Fibroblast of skin of left quadriceps (primary cell): ENCODE results near the gene GBP4.
"Not testable (repeated sequence)": the region's sequence is repeated elsewhere in the genome, so short reads cannot be mapped to it uniquely, and the experiment has no call there.

ENCODE experiments used
- DNase-seq, 2 experiments: peaks; one replicate each; pipeline ENCODE4 v3.0.0-alpha.2; 2013; ENCODE audit warnings: low read depth in 2 of 2

Gene GBP4, protein sequence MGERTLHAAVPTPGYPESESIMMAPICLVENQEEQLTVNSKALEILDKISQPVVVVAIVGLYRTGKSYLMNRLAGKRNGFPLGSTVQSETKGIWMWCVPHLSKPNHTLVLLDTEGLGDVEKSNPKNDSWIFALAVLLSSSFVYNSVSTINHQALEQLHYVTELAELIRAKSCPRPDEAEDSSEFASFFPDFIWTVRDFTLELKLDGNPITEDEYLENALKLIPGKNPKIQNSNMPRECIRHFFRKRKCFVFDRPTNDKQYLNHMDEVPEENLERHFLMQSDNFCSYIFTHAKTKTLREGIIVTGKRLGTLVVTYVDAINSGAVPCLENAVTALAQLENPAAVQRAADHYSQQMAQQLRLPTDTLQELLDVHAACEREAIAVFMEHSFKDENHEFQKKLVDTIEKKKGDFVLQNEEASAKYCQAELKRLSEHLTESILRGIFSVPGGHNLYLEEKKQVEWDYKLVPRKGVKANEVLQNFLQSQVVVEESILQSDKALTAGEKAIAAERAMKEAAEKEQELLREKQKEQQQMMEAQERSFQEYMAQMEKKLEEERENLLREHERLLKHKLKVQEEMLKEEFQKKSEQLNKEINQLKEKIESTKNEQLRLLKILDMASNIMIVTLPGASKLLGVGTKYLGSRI

DNA sequence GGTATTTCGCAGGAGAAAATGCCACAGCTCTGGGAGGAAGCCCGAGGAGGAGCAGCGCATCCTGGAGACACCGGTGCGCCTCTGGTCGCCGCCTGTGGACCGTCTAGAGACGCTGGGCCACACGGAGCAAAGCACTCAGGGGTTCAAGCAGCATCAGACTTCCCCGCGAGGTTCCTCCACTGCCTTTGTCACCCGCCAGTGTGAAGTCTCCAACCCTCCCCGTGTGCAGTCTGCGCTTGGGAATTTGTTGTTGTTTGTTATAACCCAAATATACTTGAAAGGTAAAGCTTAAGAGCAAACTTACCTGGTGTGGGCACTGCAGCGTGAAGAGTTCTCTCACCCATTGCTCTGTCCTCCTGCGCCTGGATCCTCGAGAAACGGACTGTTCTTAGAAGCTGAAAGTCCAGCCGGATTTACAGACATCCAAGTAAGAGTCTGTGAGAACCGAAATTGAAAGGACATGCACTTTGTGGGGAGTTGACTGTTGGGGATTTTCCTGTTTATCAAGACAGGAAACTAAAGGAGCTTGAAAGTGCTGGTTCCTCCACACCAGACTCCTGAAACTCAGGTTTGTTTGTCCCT lies at the start of gene GBP4:
Gene GBP4 (minus strand): TSS at position 452 of the 582 bp plus-strand sequence. CDS start 108 bp downstream, at position 344.
- DNase-seq = no peak

DNA sequence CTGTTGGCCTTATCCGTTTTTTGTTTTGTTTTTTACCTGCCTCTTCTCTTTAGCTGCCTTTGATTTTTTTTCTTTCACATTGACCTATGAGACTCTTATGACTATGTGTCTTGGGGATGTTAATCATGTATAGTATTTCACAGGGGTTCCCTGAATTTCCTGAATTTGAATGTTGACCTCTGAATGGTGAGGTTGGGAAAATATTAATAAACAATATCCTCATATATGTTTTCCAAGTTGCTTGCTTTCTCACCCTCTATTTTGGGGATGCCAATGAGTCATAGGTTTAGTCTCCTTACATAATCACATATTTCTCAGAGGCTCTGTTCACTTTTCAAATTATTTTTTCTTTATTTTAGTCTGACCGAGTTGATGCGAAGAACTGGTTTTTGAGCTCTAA lies 44.3 kb upstream of the GBP4 start:
- DNase-seq = no peak

DNA sequence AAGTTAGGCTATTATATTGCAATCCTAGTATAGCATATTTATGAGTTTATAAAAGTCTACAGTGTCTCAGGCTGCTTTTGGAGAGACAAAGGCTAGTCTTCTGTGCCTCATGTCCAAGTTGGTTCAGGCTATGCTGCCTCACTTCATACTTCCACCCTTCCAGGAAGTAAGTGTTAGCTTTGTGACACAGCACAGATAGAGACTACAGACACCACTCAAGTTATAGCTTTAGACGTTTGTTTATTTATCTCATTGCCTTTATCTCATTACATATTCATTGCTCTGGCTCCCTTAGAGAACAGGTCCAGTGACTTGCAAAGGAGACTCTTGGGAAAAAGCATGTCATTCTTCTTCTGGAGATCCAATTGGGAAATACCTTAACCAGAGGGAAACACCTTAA lies 22.6 kb upstream of the GBP4 start:
- no peak for DNase-seq

DNA sequence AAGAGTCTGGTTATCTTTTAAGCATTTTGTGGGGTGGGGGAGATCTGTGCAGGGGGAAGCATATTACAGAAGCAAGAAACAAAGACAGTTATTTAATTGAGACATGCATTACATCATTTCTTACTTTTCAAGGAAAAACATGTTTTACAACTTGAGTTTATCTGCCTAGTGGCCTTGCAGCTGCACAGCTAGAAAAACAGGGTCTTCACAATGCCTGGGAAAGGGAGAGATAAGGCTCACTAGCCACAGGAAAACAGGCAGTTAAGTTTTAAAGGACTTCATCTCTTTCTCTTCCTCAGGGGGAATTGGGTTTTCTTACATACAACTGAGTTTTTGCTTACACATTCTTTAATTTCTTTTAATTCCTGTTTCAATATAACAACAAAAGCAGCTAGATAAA lies 21.1 kb upstream of the GBP4 start:
- not testable (repeated sequence) for DNase-seq

DNA sequence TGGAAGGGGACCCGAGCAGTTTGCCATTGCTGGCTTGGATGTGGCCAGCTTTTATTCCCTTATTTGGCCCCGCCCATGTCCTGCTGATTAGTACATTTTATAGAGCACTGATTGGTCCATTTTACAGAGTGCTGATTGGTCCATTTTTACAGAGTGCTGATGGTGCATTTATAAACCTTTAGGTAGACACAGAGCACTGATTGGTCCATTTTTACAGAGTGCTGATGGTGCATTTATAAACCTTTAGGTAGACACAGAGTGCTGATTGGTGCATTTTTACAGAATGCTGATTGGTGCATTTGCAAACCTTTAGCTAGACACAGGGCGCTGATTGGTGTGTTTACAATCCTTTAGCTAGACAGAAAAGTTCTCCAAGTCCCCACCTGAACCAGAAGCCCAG lies 20.2 kb upstream of the GBP4 start:
- DNase-seq = not testable (repeated sequence)

DNA sequence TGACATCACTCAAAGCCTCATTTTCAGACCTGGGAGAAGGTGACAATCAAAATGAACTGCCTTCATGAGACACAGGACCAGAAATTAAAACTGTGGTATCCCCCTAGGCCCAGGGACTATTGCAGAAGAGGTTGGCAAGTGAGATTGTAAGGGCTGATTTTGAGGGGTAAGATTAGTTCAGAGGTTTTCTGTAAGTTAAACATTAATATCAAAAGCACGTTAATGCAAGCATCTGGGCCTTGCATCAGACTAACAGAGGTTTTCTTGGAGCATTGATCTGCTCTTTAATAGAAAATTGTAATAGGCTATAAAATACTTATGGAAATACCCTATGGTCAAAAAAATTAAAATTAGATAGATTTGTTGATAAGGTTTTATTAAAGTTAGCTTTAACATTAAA lies 14.6 kb upstream of the GBP4 start:
- DNase-seq = no peak

DNA sequence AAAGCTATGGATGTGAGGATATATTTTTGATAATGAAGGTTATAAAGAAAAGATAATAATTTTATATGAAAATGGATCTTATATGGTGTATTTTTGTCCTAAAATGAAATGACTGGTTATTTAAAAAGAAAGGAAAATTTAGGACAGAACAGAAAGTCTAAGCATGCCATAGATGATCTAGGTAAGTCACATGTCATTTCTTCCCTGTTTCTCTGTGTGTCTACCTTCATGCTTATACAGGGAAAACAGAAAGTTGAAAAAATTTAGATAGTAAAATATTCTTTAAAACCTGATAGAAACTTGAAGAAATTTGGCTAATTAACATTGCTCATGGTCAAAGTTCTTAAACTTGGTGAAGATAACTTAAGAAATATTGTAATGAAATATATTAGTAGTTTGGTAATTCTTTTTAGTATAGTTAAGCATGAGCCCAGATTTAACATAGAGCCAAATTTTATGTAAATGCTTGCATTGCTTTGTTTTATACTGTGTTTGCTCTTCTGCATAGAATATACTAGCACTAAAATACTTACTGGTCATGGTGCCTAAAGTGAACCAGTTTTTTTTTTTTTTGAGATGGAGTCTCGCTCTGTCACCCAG lies 12.4 kb upstream of the GBP4 start:
- no peak for DNase-seq

DNA sequence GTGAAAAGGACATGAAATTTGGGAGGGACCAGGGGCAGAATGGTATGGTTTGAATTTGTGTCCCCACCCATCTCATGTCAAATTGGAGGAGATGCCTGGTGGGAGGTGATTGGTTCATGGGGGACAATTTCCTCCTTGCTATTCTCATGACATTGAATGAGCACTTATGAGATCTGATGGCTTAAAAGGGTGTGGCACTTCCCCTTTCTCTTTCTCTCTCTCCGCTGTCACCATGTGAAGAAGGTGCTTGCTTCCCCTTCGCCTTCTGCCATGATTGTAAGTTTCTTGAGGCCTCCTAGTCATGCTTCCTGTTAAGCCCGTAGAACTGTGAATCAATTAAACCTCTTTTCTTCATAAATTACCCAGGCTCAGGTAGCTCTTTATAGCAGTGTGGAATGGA lies 7.6 kb upstream of the GBP4 start:
- no peak for DNase-seq

DNA sequence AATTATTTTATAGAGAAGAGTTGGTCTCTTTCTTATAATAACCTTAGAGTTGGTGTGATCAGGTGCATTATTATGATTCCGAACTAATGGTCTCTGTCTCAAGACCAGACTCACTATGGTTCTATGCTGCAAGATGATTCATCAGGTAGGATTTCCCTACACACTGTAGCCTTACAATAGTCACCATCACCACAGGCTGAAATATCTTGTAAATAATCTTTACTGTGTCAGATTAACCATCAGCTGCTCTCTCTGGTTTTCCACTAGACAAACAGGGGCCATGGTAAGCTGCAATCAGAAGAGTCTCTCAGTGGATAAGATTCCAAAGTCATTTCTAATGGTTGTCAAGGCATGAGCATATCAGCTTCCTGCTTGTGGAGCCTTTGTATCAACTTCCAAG lies 4.4 kb upstream of the GBP4 start:
- DNase-seq = peak; percentile 40 to 43

DNA sequence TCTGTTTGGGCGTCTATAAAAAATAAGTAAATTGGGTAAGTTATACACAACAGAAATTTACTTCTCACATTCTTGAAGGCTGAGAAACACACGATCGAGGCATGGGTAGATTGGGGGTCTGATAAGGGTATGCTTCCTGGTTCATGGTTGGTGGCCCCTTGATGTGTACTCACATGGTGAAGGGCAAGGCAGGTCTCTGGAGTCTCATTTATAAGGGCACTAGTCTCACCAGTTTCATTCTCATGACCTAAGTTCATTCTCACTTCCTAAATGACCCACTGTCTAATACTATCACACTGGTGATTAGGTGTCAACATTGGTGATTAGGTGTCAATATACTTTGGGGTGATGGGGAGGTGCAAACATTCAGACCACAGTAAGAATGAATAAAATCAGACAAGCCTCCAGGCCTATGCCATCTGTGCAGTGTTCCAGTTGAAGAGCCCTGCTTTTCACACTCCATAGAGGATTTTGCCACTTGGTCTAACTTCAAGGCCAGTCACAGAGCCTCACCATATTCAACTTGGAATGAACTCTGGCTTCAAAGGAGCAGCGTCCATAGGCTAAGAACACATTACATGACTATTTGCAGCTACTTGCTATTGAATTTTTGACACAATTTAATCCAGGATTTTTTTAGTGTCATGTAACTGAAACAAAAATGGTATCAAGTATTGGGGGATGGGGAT lies 2.5 kb upstream of the GBP4 start:
- DNase-seq = no peak

DNA sequence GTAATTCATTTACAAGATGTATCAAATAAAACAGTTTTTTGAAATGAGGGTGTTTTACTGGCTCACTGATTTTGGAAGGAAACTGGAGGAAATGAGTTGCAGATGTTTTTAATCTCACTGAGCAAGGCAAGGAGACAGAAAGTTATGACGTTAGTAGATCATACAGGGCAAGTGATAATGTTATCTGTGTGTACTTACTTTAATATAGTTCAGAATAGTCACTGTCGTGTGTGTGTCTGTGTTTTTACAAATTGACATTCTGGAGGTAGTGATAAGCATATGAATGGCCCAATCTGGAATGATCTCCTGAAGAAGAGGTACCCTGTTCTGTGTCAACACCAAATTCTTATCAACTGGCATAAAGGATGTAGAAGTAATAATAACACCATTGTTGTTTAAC lies 1.9 kb upstream of the GBP4 start:
- peak; percentile 29 to 34 for DNase-seq

DNA sequence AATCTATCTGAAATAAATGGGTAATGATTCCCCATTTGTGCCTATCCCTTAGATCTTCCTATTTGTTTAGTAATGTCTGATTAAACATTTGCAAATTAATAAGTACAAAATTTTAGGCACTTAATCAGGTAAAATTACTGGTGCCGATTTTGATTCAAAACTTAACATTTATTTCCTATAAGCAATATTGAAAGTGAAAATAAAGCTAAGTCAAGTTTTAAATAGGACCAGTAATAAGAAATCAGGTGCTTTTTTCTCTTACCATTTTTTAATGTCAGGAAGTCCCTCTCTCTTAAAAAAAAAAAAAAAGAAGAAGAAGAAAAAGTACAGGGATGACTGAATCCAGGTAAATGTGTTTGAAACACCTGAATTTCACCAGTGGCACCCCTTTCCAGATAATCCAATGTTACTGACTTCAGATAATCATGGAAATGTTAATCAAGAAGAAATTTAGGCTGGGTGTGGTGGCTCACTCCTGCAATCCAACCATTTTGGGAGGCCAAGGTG lies 836 bp upstream of the GBP4 start:
- DNase-seq = no peak

DNA sequence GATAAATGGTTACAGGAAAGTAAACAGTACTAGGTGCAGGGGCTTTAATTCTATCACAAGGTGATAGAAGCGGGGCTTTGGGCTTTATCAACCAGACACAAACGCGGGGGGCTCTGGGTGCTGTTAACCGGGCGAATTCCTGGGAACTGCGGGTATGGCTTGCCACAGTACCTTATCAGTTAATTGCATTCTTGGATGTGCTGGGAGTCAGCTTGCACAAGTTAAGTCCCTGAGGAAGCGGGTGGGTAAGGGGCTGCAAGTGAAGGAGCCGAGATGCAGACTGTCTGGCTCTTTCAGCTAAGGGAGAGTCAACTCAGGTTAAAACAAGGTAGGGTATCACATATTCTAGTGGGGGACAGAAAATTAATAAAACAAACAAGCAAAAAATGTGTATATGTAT lies 661 bp downstream of the GBP4 start:
- DNase-seq = no peak

DNA sequence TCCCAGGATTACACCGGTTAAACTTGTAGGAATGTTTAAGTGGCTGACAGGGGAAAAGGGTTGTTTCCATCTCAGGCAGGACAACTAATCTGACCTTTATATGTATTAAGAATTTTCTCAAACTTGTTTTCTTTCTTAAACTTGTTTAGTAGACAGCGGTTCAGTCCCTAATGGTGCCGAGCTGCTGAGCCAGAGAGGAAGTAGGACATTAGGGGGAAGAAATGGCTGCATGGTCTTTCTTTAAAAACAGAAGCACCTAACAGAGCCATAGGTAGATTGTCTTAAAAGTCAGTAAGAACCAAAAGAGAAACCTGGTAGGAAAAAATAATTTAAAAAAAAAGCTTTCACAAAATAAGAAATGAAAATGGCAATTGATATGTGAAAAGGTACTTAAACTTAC lies 3.3 kb downstream of the GBP4 start:
- DNase-seq = no peak

DNA sequence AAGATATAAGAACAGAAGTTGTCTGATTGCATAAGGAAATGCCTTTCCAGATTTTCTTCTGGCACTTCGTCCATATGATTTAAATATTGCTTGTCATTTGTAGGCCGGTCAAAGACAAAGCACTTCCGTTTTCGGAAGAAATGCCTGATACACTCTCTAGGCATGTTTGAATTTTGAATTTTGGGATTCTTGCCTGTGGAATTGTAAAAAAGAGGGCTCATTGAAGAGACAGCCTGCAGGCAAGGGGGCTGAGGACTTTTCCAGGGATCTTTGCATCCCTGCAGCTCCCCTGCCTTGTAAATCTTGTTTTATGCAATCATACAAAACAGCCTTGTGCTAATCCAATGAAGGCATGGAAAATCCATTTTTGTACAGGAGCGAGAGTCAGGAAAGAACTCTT lies 7.4 kb downstream of the GBP4 start:
- no peak for DNase-seq

DNA sequence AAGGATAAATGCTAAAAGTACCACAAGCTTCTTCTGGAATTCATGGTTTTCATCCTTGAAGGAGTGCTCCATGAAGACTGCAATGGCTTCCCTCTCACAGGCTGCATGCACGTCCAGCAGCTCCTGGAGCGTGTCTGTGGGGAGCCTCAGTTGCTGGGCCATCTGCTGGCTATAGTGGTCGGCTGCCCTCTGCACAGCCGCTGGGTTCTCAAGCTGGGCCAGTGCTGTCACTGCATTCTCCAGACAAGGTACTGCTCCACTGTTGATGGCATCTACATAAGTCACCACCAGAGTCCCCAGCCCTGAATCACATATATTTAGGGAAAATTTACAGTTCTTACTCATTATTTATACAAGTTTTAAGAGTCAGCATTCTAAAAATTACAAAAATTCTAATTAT lies 8.7 kb downstream of the GBP4 start:
- DNase-seq = no peak

DNA sequence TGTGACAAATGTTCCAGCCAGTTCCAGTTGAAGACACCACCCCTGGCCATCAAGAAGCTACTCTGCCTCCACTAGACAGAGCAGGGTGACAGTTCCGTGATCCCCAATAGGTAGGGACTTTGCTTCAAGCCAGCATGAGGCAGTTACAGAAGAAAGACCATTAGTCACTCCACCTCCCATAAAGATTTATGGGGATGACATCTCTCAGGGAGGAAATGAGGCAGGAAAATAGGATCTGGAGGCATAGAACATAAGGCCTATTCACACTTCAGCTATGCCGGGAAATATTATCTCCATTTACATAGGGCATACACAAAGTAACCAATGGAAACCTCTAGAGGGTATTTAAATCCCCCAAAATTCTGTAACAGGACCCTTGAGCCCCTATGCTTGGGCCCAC lies 19.4 kb downstream of the GBP4 start:
- DNase-seq = no peak

DNA sequence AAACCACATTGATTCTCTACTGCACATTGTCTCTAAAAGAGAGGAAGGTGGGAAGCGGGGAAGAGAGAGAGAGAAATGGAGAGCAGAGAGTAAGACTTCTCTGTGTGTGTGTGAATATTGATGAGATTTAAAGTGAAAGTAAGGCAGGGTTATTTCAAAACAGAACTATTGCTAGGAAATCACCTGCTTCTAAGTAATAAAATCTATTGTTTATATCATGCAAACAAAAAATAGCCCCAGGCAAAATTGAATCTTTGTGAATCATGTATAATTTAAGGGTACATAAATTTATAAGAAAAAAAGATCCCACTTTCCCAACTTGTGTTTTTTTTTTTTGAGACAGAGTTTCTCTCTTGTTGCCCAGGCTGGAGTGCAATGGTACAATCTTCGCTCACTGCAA lies 21.8 kb downstream of the GBP4 start:
- DNase-seq = no peak

DNA sequence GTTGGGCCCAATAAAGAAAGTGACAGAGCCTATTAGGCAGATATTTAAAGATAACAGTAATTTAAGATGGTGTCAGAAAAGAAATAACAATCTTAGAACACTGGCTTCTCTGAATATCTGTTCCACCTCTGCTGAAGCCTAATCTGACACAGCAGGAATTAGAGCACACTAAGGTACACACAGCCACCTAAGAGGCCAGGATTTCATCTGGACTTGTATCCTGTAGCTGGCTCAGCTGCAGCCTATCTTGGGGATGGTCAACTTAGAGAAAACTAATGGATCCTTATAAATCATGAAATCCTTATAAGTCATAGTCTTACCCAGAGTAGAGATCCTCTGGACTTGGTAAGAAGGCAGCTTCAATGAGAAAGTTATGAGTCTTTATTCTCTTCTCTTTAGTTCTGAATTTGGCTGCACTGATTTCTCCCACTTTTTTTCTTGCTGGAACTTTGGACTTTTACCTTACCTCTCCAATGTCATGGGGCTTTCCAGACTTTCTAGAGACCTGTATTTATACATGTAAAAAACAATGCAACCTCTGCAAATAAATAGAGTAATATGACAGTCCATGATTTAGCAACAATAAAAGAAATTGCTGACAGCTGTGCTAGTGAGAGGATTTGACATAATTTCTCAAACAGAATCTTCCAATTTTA lies 23.0 kb downstream of the GBP4 start, which contains the start of gene GBP7:
Gene GBP7 (minus strand): TSS at position 403 of the 656 bp plus-strand sequence. CDS start 4,068 bp downstream, outside the sequence.
- DNase-seq = no peak

DNA sequence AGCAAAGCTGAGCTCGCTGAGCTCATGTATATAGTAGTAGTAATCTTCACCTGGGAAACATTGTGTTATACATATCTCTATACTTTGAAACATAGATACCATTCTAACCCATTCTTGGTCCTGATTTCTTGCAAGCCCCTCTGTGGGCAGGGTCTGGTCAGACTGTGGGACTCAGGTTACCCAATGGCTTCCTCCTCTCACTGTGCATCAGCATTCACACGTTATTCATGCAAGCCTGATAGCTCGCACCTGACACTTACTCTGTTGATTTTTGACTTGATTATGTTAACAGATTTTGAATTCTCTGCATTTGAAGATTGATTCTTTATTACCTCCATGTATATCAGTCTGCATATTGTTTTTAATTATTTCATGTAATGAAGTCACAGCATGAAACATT lies 24.3 kb downstream of the GBP4 start:
- DNase-seq = no peak

DNA sequence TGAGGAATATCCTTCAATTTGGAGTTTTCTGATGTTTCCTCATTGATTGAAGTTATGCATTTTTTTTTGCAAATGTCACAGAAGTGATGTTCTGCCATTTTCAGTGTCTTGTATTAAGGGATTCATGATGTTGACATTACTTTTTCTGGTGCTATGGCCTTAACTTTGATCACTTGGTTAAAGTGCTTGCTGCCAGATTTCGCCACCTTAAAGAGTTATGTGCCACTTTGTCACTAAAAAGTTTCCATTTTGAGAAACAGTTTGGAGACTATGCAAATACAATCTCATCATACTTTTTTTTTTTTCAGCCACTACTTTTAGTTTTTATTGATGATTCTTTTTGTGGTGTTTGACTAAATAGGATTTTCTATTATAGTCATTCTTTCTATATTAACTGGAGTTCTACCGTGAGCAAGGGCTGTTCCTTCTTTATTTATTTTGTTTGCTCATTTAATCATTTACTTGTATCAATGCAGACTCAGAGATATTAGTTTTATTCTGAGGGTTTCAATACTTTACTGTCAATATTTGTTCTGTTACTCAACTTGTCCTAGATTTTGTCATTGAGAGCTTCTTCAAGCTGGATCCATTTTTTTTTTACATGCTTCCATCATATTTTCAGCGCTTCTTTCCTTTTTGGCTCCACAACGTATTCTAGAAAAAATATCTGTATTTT lies 26.1 kb downstream of the GBP4 start:
- no peak for DNase-seq
